Neural progenitor cell (in vitro differentiated cells): Measurements from ENCODE around the gene XPNPEP2.

Experiments used
- CTCF ChIP-seq: fragments of 200-600 bp; sonication (generic); IDR thresholded peaks from 2 replicates; pipeline ENCODE4 v1.5.1; 2017; ENCODE audit warnings: antibody characterized with exemption, mild to moderate bottlenecking
- EZH2 ChIP-seq: fragments of 200-600 bp; sonication (generic); IDR thresholded peaks from 2 replicates; pipeline ENCODE4 v1.6.1; 2017; ENCODE audit warnings: antibody characterized with exemption, mild to moderate bottlenecking, moderate library complexity
- EZH2phosphoT487 ChIP-seq: fragments of 200-600 bp; sonication (generic); IDR thresholded peaks from 2 replicates; pipeline ENCODE4 v1.6.1; 2017; ENCODE audit warnings: antibody characterized with exemption

- TF ChIP-seq CTCF (no peak), EZH2 (no peak), EZH2phosphoT487 (no peak)
Observed at GRCh38 chrX:129800186-129800585, 61.4 kb downstream of the XPNPEP2 start.
